ENCODE data around the gene FAM171A1. TPM values are rescaled to one million over a fixed set of nuclear protein-coding genes. Genes with fewer than 3 reads are reported as not detected.
A peak's percentile ranks its signal among the peaks of the same experiment; 100 is the strongest.

FAM171A1 gene
- total RNA-seq, 1 experiment from 2014 or later, result 26.3 TPM

DNA sequence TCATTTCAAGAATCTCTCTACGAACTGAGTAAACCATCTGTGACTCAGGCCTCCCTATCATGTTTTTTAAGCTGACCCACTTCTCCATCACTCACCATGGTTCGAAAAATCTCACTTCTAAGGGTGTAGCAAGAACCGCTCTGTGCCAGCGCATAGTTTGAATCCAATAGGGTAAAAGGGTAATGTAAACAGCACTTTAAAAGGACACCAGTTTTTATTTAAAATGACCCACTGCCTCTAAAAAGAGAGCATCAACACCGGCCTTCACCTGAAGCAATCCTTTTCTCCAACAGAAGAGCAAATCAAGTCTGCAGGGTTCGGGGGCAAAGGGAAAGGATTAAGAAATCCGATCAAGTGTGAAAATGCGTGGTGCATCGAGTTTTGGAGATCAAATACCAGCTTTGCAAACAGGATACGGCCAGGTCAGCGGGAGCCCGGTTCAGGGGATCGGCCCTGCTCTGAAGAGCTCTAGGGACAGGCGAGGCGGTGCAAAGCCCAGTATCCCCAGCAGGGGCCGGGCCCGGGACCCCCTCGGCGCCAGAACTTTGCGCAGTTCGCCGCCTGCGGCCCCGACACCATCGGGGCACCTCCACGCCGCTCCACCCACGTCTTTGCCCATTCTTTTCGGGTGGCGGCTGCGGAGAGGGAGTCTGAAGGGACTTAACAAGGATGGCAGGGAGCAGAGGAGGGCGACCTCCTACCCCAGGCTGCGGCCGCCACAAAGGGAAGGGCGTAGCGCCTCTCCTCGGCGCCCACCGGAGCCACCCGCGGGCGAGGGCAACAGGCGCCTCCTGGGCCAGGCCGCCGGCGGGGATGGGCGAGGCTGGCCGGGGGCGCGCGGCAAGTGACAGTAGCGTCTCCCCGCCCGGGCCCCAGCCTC lies 203.4 kb downstream of the FAM171A1 start:
- DNase-seq, result peak; percentile 77 to 89
- no TSS peak for BruUV-seq (replicated peaks)
- Mint-ChIP-seq H3K36me3 (ENCODE audit: insufficient read depth, unreplicated experiment) (peaks cover 5% of the 10 kb centered on the region), H3K27me3 (ENCODE audit: insufficient read depth, unreplicated experiment) (no peaks in the 10 kb centered on the region), H3K27ac (ENCODE audit: unreplicated experiment) (peak overlapping the region; percentile 79), H3K4me3 (ENCODE audit: unreplicated experiment) (peak overlapping the region; percentile 80), H3K4me1 (ENCODE audit: low read depth, unreplicated experiment) (peaks cover 6% of the 10 kb centered on the region), H3K9me3 (ENCODE audit: unreplicated experiment) (no peaks in the 10 kb centered on the region)
- H3K9me3 ChIP-seq, result no peaks in the 10 kb centered on the region
- POLR2A ChIA-PET, result interaction anchor here (0.6 to 1.7 kb wide), 4 partner anchors 15 to 298 kb away, joined by 3 to 12 read pairs (median 5); partner anchors contain the start of gene SUV39H2
- CTCF ChIA-PET, result interaction anchor here (0.6 to 1.9 kb wide), 12 partner anchors 7 to 213 kb away, joined by 3 to 6 read pairs (median 4); partner anchors contain the start of genes DCLRE1C and FAM171A1
- no peaks in the 10 kb centered on the region for H3K27me3 ChIP-seq (replicated peaks; ENCODE audit: control insufficient read depth, insufficient read depth, low read length)
- no peaks in the 10 kb centered on the region for H3K36me3 ChIP-seq (ENCODE audit: control insufficient read depth, insufficient read depth, low read length)
- peaks cover 5% of the 10 kb centered on the region; the same call in 1 of the 2 replicates for H3K4me1 ChIP-seq
- TF ChIP-seq CTCF (IDR thresholded peaks at IDR 0.05; ENCODE audit: insufficient read depth in 1 of 2, low read depth in 1 of 2, low read length in 1 of 2, severe bottlenecking in 1 of 2, unreplicated experiment in 1 of 2), result peak; percentile 83 to 85
- H3K4me3 ChIP-seq (ENCODE audit: low read depth, low read length), result peak overlapping the region; percentile 85
- intact Hi-C loops (cut with micrococcal nuclease; ENCODE audit: unreplicated experiment), result loop anchor here (1.0 to 5.0 kb wide), 6 partner anchors 15 to 205 kb away; partner anchors contain the start of gene FAM171A1

DNA sequence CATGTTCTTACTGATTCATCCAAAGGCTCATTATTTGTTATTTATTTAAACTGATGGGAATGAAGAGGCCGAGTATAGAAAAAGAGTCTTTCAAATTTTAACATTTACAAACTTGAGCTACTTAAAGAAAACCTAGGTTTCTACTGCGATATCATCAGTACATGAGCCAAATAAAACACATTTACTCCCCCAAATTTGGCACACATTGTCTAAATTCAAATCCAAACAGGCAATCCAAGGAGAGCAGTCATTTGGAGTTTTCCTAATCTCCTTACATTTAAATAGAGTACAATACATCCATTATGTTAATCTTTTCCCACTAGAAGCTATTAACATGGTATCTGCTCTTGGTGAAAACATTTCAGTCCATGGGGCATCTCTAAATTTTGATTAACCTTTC lies 204.8 kb downstream of the FAM171A1 start:
- Histone ChIP-seq H3K4me3 (ENCODE audit: low read depth, low read length) (no peak overlapping the region), H3K36me3 (ENCODE audit: control insufficient read depth, insufficient read depth, low read length) (no peaks in the 10 kb centered on the region), H3K27me3 (replicated peaks; ENCODE audit: control insufficient read depth, insufficient read depth, low read length) (no peaks in the 10 kb centered on the region), H3K9me3 (no peaks in the 10 kb centered on the region), H3K4me1 (peaks cover 5% of the 10 kb centered on the region; the same call in 1 of the 2 replicates)
- Mint-ChIP-seq H3K4me1 (ENCODE audit: low read depth, unreplicated experiment) (peaks cover 6% of the 10 kb centered on the region), H3K27me3 (ENCODE audit: insufficient read depth, unreplicated experiment) (no peaks in the 10 kb centered on the region), H3K27ac (ENCODE audit: unreplicated experiment) (no peak overlapping the region), H3K9me3 (ENCODE audit: unreplicated experiment) (no peaks in the 10 kb centered on the region), H3K36me3 (ENCODE audit: insufficient read depth, unreplicated experiment) (peaks cover 5% of the 10 kb centered on the region), H3K4me3 (ENCODE audit: unreplicated experiment) (peak overlapping the region; percentile 80)
- TF ChIP-seq CTCF (IDR thresholded peaks at IDR 0.05; ENCODE audit: insufficient read depth in 1 of 2, low read depth in 1 of 2, low read length in 1 of 2, severe bottlenecking in 1 of 2, unreplicated experiment in 1 of 2), result no peak
- CTCF ChIA-PET, result interaction anchor here (0.9 to 1.4 kb wide), 2 partner anchors 11 to 83 kb away, joined by 3 read pairs; no protein-coding TSS in a partner anchor
- BruUV-seq (replicated peaks), result no TSS peak
- POLR2A ChIA-PET, result no interaction called here
- intact Hi-C loops (cut with micrococcal nuclease; ENCODE audit: unreplicated experiment), result loop anchor here (5.0 kb wide), 2 partner anchors 59 to 206 kb away; partner anchors contain the start of gene FAM171A1
- DNase-seq, result no peak

- Mint-ChIP-seq H3K36me3 (ENCODE audit: insufficient read depth, unreplicated experiment) (peaks cover 5% of the 10 kb centered on the region), H3K9me3 (ENCODE audit: unreplicated experiment) (no peaks in the 10 kb centered on the region), H3K27me3 (ENCODE audit: insufficient read depth, unreplicated experiment) (no peaks in the 10 kb centered on the region), H3K4me3 (ENCODE audit: unreplicated experiment) (no peak overlapping the region), H3K4me1 (ENCODE audit: low read depth, unreplicated experiment) (no peaks in the 10 kb centered on the region), H3K27ac (ENCODE audit: unreplicated experiment) (no peak overlapping the region)
- Histone ChIP-seq H3K36me3 (ENCODE audit: control insufficient read depth, insufficient read depth, low read length) (no peaks in the 10 kb centered on the region), H3K4me1 (no peaks in the 10 kb centered on the region), H3K27me3 (replicated peaks; ENCODE audit: control insufficient read depth, insufficient read depth, low read length) (no peaks in the 10 kb centered on the region), H3K4me3 (ENCODE audit: low read depth, low read length) (no peak overlapping the region), H3K9me3 (no peaks in the 10 kb centered on the region)
- ChIA-PET CTCF (interaction anchor here (0.6 kb wide), 1 partner anchor 1846 kb away, joined by 4 read pairs; no protein-coding TSS in a partner anchor), POLR2A (no interaction called here)
- intact Hi-C loops (cut with micrococcal nuclease; ENCODE audit: unreplicated experiment), result no loop called here
- no peak for DNase-seq
- TF ChIP-seq CTCF (IDR thresholded peaks at IDR 0.05; ENCODE audit: insufficient read depth in 1 of 2, low read depth in 1 of 2, low read length in 1 of 2, severe bottlenecking in 1 of 2, unreplicated experiment in 1 of 2), result no peak
- BruUV-seq (replicated peaks), result no TSS peak
Measured at GRCh38 chr10:15163253-15163828, 207.7 kb downstream of the FAM171A1 start.
